Subcutaneous adipose tissue (tissue), 4 donors: ENCODE measurements around the gene LIMCH1. TPM values are rescaled to one million over a fixed set of nuclear protein-coding genes. Genes with fewer than 3 reads are reported as not detected.

Experiments
- total RNA-seq, 4 donors: library from RNA; depleted of rRNA; stranded (reverse); fragments of >200 nt; gene quantifications; one replicate each; pipeline ENCODE4 v1.1.0, GENCODE V29; 2016
- TF ChIP-seq, protein P1 (sequence below): fragments of 450-650 bp; IDR thresholded peaks from one replicate; pipeline ENCODE4 v1.5.1; 2016; ENCODE audit warnings: low read depth, mild to moderate bottlenecking, control low read depth, antibody characterized with exemption, moderate library complexity

Gene LIMCH1
- total RNA-seq, 4 donors from 2014 or later: 25.8 to 47.8 (median 34.6) TPM

- TF ChIP-seq, protein P1, sequence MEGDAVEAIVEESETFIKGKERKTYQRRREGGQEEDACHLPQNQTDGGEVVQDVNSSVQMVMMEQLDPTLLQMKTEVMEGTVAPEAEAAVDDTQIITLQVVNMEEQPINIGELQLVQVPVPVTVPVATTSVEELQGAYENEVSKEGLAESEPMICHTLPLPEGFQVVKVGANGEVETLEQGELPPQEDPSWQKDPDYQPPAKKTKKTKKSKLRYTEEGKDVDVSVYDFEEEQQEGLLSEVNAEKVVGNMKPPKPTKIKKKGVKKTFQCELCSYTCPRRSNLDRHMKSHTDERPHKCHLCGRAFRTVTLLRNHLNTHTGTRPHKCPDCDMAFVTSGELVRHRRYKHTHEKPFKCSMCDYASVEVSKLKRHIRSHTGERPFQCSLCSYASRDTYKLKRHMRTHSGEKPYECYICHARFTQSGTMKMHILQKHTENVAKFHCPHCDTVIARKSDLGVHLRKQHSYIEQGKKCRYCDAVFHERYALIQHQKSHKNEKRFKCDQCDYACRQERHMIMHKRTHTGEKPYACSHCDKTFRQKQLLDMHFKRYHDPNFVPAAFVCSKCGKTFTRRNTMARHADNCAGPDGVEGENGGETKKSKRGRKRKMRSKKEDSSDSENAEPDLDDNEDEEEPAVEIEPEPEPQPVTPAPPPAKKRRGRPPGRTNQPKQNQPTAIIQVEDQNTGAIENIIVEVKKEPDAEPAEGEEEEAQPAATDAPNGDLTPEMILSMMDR: no peak
These were observed 75.9 kb downstream of the LIMCH1 start for GRCh38 chr4:41613821-41614220.

DNA sequence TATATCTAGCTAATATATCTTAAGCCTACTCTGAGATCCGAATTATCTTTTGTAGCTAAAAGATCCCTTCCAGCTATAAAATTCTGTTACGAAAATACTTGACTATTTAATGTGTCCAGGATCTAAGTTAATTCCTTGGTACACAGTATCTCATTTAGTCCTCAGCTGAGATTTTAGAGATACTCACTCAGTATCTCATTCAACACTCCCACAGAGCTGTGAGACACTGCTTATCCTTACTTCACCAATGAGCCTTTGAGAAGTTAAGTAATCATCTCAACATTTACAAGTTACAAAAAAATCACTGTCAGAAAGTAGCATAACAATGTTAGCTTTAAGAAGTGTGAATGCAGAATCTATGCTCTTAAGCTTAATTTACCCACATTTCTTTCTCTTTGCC lies 76.6 kb downstream of the LIMCH1 start:
- TF ChIP-seq, protein P1: no peak

- TF ChIP-seq, protein P1: no peak
These were observed 81.2 kb downstream of the LIMCH1 start for GRCh38 chr4:41619161-41619560.

DNA sequence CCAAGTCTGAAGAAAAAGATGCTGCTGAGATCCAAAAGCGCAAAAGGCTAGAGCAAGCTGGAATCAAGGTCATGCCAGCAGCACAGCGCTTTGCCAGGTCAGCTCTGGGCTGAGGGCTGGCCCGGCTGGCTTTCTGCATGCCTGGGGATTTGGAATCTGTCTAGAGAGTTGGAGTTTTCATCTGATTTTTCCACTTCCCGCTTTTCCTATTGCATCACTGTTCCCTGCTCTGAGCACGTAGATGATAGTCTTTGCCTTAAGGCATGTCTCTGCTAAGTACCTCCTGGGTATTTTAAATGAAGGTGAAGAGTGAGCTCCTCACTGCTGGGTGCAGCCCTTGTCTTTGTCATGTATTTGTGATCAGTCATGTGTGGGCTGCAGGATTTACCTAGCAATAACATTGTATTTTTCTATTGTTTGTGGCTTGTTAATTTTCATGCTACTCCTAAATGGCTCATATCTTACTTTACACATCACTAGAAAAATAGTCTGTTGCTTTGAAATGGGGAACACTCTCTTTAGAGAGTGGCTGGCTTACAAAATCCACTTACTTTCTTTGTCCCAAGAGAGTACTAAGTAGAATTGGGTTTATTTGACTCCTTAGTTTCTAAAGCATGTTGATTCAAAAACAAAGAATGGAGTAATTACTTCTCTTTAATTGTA lies 82.8 kb downstream of the LIMCH1 start:
- TF ChIP-seq, protein P1: no peak

- TF ChIP-seq, protein P1: no peak
These were observed 84.8 kb downstream of the LIMCH1 start for GRCh38 chr4:41622787-41623186.

GRCh38 chr4:41624765-41625164 lies 86.8 kb downstream of the LIMCH1 start:
- TF ChIP-seq, protein P1: no peak

DNA sequence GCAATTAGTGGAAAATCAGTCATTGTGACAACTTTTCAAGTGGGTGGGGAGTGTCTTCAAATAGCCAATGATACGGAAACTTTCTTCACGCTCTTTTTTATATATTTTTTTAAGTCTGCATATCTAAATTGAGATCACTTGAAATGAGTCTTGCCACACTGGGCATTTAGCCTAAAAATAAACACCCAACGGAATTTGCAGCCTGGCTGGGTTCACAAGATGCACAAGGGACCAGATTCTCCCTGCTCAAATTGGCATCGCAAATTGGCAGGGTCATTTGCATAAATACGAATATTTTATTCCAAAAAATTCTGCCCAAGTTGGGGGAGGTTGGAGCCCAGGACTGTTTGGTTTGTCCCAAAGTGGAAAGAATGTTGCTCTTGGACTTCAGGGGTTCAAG lies 87.6 kb downstream of the LIMCH1 start:
- TF ChIP-seq, protein P1: no peak
